Transverse colon (tissue), 4 donors: ENCODE results near the gene DGLUCY. TPM values are rescaled to one million over a fixed set of nuclear protein-coding genes. Genes with fewer than 3 reads are reported as not detected.
A peak's percentile ranks its signal among the peaks of the same experiment; 100 is the strongest.

ENCODE experiments used
- DNase-seq: peaks from one replicate; pipeline ENCODE4 v3.0.0-alpha.2; 2019
- H3K27ac ChIP-seq, 4 donors: fragments of 200-600 bp; sonication (generic); 2 replicates each; pipeline ENCODE4 v1.5.1; 2016 to 2018; ENCODE audit warnings: inconsistent platforms in 4 of 4
- H3K27me3 ChIP-seq: fragments of 200-600 bp; sonication (generic); 2 replicates; pipeline ENCODE4 v1.5.1; 2017; ENCODE audit warnings: inconsistent platforms
- H3K36me3 ChIP-seq, 4 donors: fragments of 200-600 bp; sonication (generic); 2 replicates each; pipeline ENCODE4 v1.5.1; 2017 to 2019; ENCODE audit warnings: inconsistent platforms in 4 of 4
- H3K4me1 ChIP-seq, 4 donors: fragments of 200-600 bp; sonication (generic); 2 replicates each; pipeline ENCODE4 v1.5.1; 2017 to 2020; ENCODE audit warnings: inconsistent platforms in 4 of 4
- H3K4me3 ChIP-seq, 4 donors: fragments of 200-600 bp; sonication (generic); 1 replicate in 1 of 4; 2 replicates in 3 of 4; pipeline versions ENCODE4 v1.5.1 to v1.6.1; 2017 to 2019; ENCODE audit warnings: inconsistent platforms in 4 of 4
- H3K9me3 ChIP-seq, 2 donors: fragments of 200-600 bp; sonication (generic); 2 replicates each; pipeline ENCODE4 v1.5.1; 2017 to 2019; ENCODE audit warnings: inconsistent platforms in 2 of 2
- EP300 ChIP-seq: sonication (generic); formaldehyde crosslinking; IDR thresholded peaks from one replicate; pipeline ENCODE4 v1.6.1; 2017; ENCODE audit warnings: antibody characterized with exemption, low read depth
- POLR2A ChIP-seq: fragments of 450-650 bp; IDR thresholded peaks from one replicate; pipeline ENCODE4 v1.6.1; 2016; ENCODE audit warnings: antibody characterized with exemption, mild to moderate bottlenecking, moderate library complexity
- POLR2AphosphoS5 ChIP-seq, 3 donors: sonication (generic); formaldehyde crosslinking; IDR thresholded peaks; one replicate each; pipeline ENCODE4 v1.6.1; 2016; ENCODE audit warnings: antibody characterized with exemption in 3 of 3
- WGBS, 2 donors: methylation state at CpG; one replicate each; pipeline ENCODE4 v1.1.5; 2018; ENCODE audit warnings: low coverage in 1 of 2; 5-methylcytosine and 5-hydroxymethylcytosine counted together
- in situ Hi-C, 4 donors: fragments of 200-750 bp; cut with MboI; loops; one replicate each; pipeline versions ENCODE4 v1.15.0 to v1.15.1; 2017; ENCODE audit warnings: low sequenced_read_pairs in 3 of 4, low pct_ligation_motif_present in 1 of 4, low pct_unique_long_range_greater_than_20kb in 1 of 4
- intact Hi-C: fragments of 100-400 bp; cut with DNase I; formaldehyde crosslinking; loops from one replicate; pipeline ENCODE4 v1.15.1; 2023; ENCODE audit warnings: low total_unique reads
- total RNA-seq, 4 donors: library from RNA; depleted of rRNA; stranded (reverse); fragments of >200 nt; gene quantifications; one replicate each; pipeline ENCODE4 v1.1.0, GENCODE V29; 2016
- TF ChIP-seq, protein P1 (sequence below), 5 experiments: fragments of 200-600 bp in 3 of 5; fragments of 450-650 bp in 2 of 5; sonication (generic) in 3 of 5; IDR thresholded peaks; 1 replicate in 2 of 5; 2 replicates in 3 of 5; pipeline ENCODE4 v1.5.1; 2016 to 2017; ENCODE audit warnings: antibody characterized with exemption in 5 of 5, inconsistent platforms in 3 of 5, mild to moderate bottlenecking in 2 of 5, moderate library complexity in 1 of 5

DGLUCY gene
- total RNA-seq, 4 donors from 2014 or later = 62.1 to 229 (median 102) TPM

DNA sequence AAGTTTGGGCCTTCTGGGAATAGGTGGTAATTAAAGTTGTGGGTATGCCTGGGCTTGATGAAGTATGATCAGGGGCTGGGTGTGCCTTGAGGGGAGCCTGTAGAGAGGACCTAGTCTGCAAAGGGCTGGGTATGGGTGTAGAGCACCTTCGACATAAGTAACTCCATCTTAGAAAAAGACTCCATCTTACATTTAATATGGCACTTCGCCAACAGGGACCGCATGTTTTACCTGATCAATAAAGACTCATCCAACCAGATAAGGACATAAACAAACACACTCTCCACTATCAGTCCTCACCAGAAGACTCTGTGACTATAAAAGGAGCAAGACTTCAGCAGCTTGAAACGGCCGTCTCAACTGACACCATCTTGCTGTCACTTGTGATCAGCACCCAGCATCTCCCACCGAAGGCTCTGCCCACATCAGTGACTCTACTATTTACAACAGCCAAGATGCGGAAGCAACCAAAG is 154.1 kb downstream of the DGLUCY start:
- in situ Hi-C loops = no loop called here
- no peaks in the 10 kb centered on the region for H3K9me3 ChIP-seq
- intact Hi-C loops = no loop called here

GRCh38 chr14:91269076-91269991 is 155.5 kb downstream of the DGLUCY start:
- Histone ChIP-seq H3K4me1 (peaks cover 6 to 16% (median 15%) of the 10 kb centered on the region in 4 donors), H3K27ac (peak overlapping the region in 1 of 4 donors; percentile 18), H3K4me3 (no peak overlapping the region)

More for the DNA sequence above, 154.1 kb downstream of the DGLUCY start:
- DNase-seq = no peak
- no peak for TF ChIP-seq EP300
- no peak for TF ChIP-seq POLR2AphosphoS5 (IDR thresholded peaks at IDR 0.05)
- no peak for TF ChIP-seq POLR2A
- TF ChIP-seq, protein P1, sequence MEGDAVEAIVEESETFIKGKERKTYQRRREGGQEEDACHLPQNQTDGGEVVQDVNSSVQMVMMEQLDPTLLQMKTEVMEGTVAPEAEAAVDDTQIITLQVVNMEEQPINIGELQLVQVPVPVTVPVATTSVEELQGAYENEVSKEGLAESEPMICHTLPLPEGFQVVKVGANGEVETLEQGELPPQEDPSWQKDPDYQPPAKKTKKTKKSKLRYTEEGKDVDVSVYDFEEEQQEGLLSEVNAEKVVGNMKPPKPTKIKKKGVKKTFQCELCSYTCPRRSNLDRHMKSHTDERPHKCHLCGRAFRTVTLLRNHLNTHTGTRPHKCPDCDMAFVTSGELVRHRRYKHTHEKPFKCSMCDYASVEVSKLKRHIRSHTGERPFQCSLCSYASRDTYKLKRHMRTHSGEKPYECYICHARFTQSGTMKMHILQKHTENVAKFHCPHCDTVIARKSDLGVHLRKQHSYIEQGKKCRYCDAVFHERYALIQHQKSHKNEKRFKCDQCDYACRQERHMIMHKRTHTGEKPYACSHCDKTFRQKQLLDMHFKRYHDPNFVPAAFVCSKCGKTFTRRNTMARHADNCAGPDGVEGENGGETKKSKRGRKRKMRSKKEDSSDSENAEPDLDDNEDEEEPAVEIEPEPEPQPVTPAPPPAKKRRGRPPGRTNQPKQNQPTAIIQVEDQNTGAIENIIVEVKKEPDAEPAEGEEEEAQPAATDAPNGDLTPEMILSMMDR (IDR thresholded peaks at IDR 0.05) = no peak
- WGBS, 2 donors = 96% methylated on average over 7 of the region's 7 CpGs; no CpG with 5 or more reads in 1 of the 2 donors
- peaks cover 9 to 21% (median 19%) of the 10 kb centered on the region in 4 donors for H3K4me1 ChIP-seq
- no peak overlapping the region for H3K27ac ChIP-seq
- H3K4me3 ChIP-seq = no peak overlapping the region
- peaks cover 8% of the 10 kb centered on the region for H3K27me3 ChIP-seq
- peaks cover 0 to 2% (median 0%) of the 10 kb centered on the region in 4 donors for H3K36me3 ChIP-seq

GRCh38 chr14:91270188-91270587 is 156.3 kb downstream of the DGLUCY start:
- Histone ChIP-seq H3K9me3 (no peaks in the 10 kb centered on the region), H3K27ac (no peak overlapping the region), H3K4me1 (peaks cover 6 to 10% (median 10%) of the 10 kb centered on the region in 4 donors), H3K36me3 (peaks cover 0 to 6% (median 0%) of the 10 kb centered on the region in 4 donors), H3K4me3 (no peak overlapping the region), H3K27me3 (peaks cover 2% of the 10 kb centered on the region)
- intact Hi-C loops = no loop called here
- WGBS, 2 donors = 86% methylated on average over 5 of the region's 6 CpGs; no CpG with 5 or more reads in 1 of the 2 donors
- in situ Hi-C loops = no loop called here
- DNase-seq = no peak
- TF ChIP-seq POLR2AphosphoS5 (IDR thresholded peaks at IDR 0.05) (no peak), EP300 (no peak), POLR2A (no peak)
- TF ChIP-seq, protein P1 (IDR thresholded peaks at IDR 0.05) = no peak

More at GRCh38 chr14:91269076-91269991, 155.5 kb downstream of the DGLUCY start:
- peak; percentile 39 for DNase-seq
- Histone ChIP-seq H3K9me3 (no peaks in the 10 kb centered on the region), H3K36me3 (peaks cover 0 to 6% (median 0%) of the 10 kb centered on the region in 4 donors), H3K27me3 (peaks cover 8% of the 10 kb centered on the region)
- intact Hi-C loops (no loop called here), in situ Hi-C loops (no loop called here)
- TF ChIP-seq EP300 = no peak
- TF ChIP-seq, protein P1 (IDR thresholded peaks at IDR 0.05) = no peak
- TF ChIP-seq POLR2AphosphoS5 (IDR thresholded peaks at IDR 0.05) = no peak
- no peak for TF ChIP-seq POLR2A
- 30 to 54% methylated on average over 8 to 24 of the region's 24 CpGs for WGBS, 2 donors

DNA sequence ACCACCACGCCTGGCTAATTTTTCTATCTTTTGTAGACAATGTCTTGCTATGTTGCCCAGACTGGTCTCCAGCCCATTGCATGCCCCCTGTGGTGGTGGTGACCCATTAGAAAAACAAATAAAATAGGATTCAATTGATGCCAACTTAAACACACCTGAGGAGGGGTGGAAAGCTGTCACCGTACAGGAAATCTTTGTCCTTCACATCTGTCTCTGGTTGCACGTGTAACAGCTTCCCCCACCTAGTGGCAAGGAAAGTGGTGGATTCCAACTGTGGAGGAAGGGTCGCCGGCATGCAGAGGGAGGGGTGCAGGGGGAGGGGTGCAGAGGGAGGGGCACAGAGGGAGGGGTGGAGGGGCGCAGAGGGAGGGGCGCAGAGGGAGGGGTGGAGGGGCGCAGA is 156.7 kb downstream of the DGLUCY start:
- Histone ChIP-seq H3K27ac (no peak overlapping the region), H3K36me3 (peaks cover 0 to 6% (median 0%) of the 10 kb centered on the region in 4 donors), H3K9me3 (no peaks in the 10 kb centered on the region), H3K4me3 (no peak overlapping the region), H3K4me1 (peaks cover 6 to 10% (median 10%) of the 10 kb centered on the region in 4 donors), H3K27me3 (no peaks in the 10 kb centered on the region)
- WGBS, 2 donors = 64 to 88% methylated on average over 1 to 5 of the region's 8 CpGs
- TF ChIP-seq, protein P1 (IDR thresholded peaks at IDR 0.05) = no peak
- TF ChIP-seq POLR2AphosphoS5 (IDR thresholded peaks at IDR 0.05) = no peak
- no peak for TF ChIP-seq EP300
- no peak for TF ChIP-seq POLR2A
- intact Hi-C loops = no loop called here
- no peak for DNase-seq
- in situ Hi-C loops = no loop called here
